ENCODE measurements around the gene MPG.
"Not testable (repeated sequence)": the region's sequence is repeated elsewhere in the genome, so short reads cannot be mapped to it uniquely, and the experiment has no call there.

DNA sequence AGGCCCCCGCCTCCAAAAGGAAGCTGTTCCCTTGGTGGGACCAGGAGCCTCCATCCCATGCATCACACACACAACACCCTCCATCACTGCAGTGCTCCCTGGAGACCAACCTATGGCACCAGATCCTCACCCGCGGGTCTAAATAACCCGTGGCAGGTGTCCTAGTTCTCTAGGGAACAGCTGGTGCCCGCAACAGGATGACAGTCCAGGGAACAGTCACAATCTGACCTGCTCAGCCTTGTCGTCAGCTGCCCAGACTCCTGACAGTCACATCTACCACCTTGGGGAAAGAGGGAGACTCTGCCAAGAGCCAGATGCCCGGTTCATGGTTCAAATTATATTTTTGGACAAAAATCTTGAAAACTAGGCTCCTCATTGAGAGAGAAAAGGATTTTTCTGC is 47.4 kb upstream of the MPG start:
- TF ChIP-seq, protein P1, sequence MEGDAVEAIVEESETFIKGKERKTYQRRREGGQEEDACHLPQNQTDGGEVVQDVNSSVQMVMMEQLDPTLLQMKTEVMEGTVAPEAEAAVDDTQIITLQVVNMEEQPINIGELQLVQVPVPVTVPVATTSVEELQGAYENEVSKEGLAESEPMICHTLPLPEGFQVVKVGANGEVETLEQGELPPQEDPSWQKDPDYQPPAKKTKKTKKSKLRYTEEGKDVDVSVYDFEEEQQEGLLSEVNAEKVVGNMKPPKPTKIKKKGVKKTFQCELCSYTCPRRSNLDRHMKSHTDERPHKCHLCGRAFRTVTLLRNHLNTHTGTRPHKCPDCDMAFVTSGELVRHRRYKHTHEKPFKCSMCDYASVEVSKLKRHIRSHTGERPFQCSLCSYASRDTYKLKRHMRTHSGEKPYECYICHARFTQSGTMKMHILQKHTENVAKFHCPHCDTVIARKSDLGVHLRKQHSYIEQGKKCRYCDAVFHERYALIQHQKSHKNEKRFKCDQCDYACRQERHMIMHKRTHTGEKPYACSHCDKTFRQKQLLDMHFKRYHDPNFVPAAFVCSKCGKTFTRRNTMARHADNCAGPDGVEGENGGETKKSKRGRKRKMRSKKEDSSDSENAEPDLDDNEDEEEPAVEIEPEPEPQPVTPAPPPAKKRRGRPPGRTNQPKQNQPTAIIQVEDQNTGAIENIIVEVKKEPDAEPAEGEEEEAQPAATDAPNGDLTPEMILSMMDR (IDR thresholded peaks at IDR 0.05; ENCODE audit: low read depth, low read length, poor library complexity, severe bottlenecking) = not testable (repeated sequence)
- TF ChIP-seq EZH2phosphoT487 (IDR thresholded peaks at IDR 0.05; ENCODE audit: borderline replicate concordance, low read length) = not testable (repeated sequence)

Measured in DOHH2 (cell line).